HS-5 (cell line): ENCODE results near the gene CENPV.
A peak's percentile ranks its signal among the peaks of the same experiment; 100 is the strongest.
"Not testable (repeated sequence)": the region's sequence is repeated elsewhere in the genome, so short reads cannot be mapped to it uniquely, and the experiment has no call there.

Experiments used
- DNase-seq: peaks from one replicate; pipeline ENCODE4 v3.0.0-alpha.2; 2012; ENCODE audit warnings: low read depth

CENPV gene

GRCh38 chr17:16353317-16354174 is at the start of gene CENPV:
Gene CENPV, minus strand, starts transcription at chr17:16353469. Its CDS starts 33 bp downstream, at chr17:16353436.
- DNase-seq, result no peak

- DNase-seq, result no peak
These were observed 45.3 kb upstream of the CENPV start for GRCh38 chr17:16398270-16399267.

- DNase-seq, result not testable (repeated sequence)
These were observed 43.4 kb upstream of the CENPV start for GRCh38 chr17:16396693-16397092.

GRCh38 chr17:16395887-16396286 is 42.6 kb upstream of the CENPV start:
- DNase-seq, result not testable (repeated sequence)

GRCh38 chr17:16392491-16392890 is 39.2 kb upstream of the CENPV start:
- not testable (repeated sequence) for DNase-seq

GRCh38 chr17:16391451-16391850 is 38.2 kb upstream of the CENPV start:
- no peak for DNase-seq

- DNase-seq, result not testable (repeated sequence)
These were observed 32.8 kb upstream of the CENPV start for GRCh38 chr17:16386126-16386507.

- DNase-seq, result no peak
These were observed 31.3 kb upstream of the CENPV start for GRCh38 chr17:16384557-16384956.

- DNase-seq, result no peak
These were observed 30.6 kb upstream of the CENPV start for GRCh38 chr17:16383772-16384287.

GRCh38 chr17:16383216-16383615 is 29.9 kb upstream of the CENPV start:
- no peak for DNase-seq

GRCh38 chr17:16381496-16381820 is 28.2 kb upstream of the CENPV start:
- no peak for DNase-seq

GRCh38 chr17:16380640-16381495 is 27.6 kb upstream of the CENPV start, which contains the start of gene UBB:
Gene UBB, plus strand, starts transcription at chr17:16381091. Its CDS starts 817 bp downstream, at chr17:16381908.
- DNase-seq, result peak; percentile 94

GRCh38 chr17:16379654-16380053 is 26.4 kb upstream of the CENPV start:
- DNase-seq, result no peak

GRCh38 chr17:16378636-16379282 is 25.5 kb upstream of the CENPV start:
- DNase-seq, result no peak

- no peak for DNase-seq
These were observed 24.7 kb upstream of the CENPV start for GRCh38 chr17:16377941-16378341.

GRCh38 chr17:16374146-16374938 is 21.1 kb upstream of the CENPV start:
- no peak for DNase-seq

GRCh38 chr17:16371742-16372141 is 18.5 kb upstream of the CENPV start:
- DNase-seq, result peak; percentile 91

GRCh38 chr17:16364625-16365024 is 11.4 kb upstream of the CENPV start:
- DNase-seq, result no peak

GRCh38 chr17:16363749-16364536 is 10.7 kb upstream of the CENPV start:
- no peak for DNase-seq
